HG03354 (cell line): ENCODE results near the gene DPYSL4.
"Not testable (repeated sequence)": the region's sequence is repeated elsewhere in the genome, so short reads cannot be mapped to it uniquely, and the experiment has no call there.

Experiments
- ATAC-seq: cut with Tn5 transposase; IDR thresholded peaks from one replicate; pipeline ENCODE4 v1.9.1; 2021; ENCODE audit warnings: mild to moderate bottlenecking; ENCODE audit not compliant: unreplicated experiment, poor library complexity, severe bottlenecking

DPYSL4 gene

GRCh38 chr10:132220061-132220460 is 33.3 kb downstream of the DPYSL4 start:
- no peak for ATAC-seq

- not testable (repeated sequence) for ATAC-seq
These were observed 34.2 kb downstream of the DPYSL4 start for GRCh38 chr10:132220996-132221395.

DNA sequence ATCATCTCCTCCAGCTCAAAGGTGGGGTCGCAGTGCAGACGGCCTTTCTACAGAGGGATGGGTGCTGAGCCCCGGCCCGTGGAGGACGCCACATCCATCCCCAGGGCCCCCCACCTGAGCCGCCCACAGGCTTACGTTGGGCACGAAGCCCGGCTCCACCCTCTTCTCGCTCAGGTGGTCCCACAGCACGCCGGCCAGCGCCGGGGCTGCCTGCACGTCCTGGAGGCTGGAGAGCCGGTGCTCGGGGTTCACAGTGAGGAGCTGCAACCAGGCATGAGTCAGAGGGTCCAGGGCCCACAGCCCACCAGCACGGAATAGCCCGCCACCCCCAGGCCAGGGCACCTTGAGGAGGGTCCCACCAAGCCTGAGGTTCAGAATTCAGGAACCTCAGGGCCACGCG is 36.0 kb downstream of the DPYSL4 start:
- no peak for ATAC-seq

DNA sequence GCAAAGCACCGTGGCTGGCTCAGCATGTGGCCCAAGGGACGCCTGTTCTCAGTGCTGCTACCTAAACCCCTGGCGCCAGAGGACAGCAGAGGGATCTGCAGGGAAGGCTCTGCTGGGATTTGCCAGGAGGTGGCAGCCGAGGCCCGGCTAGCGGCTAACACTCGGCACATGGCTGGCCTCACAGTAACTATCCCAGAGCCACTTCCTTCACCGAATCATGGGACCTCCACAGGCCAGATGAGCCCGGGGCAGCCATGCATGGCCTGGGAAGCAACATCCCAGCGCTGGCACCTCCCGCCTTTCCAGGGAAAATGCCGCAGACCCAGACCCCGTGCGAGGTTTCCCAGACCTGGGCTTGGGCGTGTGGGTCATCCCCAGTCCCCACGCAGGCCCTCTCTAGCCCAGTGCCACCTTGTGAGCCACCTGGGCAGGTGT is 36.4 kb downstream of the DPYSL4 start:
- ATAC-seq, result peak; percentile 95

GRCh38 chr10:132223611-132224342 is 37.0 kb downstream of the DPYSL4 start:
- no peak for ATAC-seq

GRCh38 chr10:132224343-132225072 is 37.8 kb downstream of the DPYSL4 start:
- ATAC-seq, result no peak

DNA sequence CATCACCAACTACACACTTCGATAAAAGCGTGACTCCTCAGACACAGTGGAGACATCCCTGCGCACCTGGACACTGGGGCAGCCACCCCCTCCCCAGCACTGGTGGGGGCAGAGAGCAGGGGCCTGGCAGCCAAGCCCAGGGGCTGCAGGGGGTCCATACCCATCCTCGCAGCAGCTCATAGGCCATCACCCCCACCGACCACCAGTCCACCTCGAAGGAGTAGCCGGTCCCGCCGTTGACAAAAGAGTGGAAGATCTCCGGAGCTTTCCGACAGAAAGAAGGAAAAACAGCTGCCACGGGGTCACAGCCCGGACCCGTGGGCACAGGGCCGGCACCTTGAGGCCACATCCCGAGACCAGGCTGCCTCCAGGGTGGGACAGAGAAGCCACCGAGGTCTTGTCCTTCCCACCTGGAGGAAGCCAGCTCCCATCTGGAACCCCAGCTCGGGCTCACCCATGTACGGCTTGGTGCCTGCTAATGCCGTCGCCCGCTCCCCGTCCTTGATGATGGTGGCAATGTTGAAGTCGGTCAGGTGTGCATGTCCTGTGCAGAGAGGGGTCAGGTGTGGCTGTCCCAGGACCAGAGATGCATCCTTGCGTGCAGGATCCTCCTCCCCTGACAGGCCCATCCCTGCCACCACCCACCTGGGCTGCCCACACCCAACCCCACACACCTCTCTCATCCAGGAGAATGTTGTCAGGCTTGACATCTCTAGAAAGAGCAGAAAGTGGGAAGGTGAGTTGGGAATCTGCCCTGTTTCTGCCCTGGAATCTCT is 38.5 kb downstream of the DPYSL4 start:
- ATAC-seq, result no peak

GRCh38 chr10:132225849-132226205 is 39.1 kb downstream of the DPYSL4 start:
- ATAC-seq, result no peak

DNA sequence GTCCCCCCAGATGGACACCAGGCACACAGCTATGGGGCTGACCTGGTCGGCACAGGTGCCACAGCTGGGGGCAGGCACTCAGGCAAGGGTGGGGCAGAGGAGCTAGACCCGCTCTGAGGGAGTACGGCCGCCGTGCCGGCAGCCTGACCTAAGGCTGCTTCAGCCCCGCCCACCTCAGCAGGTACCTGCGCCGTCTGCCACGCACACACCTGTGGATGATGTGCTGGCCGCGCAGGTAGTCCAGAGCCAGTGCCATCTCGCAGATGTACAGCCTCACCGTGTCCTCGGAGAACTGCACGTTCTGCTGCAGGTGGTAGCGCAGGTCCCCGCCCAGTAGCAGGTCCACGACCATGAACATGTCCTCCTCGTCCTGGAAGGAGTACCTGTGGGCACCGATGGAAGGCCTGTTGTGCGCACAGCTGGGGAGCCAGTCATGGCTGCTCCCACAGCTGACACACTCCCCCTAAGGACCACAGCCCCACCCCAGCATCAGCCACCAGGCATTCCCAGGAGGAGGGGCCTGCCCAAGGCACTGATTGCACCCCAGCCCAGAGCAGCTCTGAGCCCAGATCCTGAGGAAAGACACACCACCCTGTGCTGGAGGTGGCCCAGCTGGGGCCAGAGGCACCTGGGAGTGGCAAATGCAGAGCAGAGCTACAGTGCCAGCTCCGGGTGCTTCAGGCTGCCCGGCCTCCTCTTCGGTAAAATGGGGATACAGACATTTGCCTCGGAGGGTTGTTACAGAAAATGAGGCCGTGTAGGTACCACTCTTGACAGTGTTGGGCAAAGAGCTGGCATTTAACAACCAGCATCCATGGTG is 40.0 kb downstream of the DPYSL4 start:
- no peak for ATAC-seq

GRCh38 chr10:132227851-132228390 is 41.2 kb downstream of the DPYSL4 start:
- no peak for ATAC-seq

- no peak for ATAC-seq
These were observed 41.9 kb downstream of the DPYSL4 start for GRCh38 chr10:132228616-132229015.

DNA sequence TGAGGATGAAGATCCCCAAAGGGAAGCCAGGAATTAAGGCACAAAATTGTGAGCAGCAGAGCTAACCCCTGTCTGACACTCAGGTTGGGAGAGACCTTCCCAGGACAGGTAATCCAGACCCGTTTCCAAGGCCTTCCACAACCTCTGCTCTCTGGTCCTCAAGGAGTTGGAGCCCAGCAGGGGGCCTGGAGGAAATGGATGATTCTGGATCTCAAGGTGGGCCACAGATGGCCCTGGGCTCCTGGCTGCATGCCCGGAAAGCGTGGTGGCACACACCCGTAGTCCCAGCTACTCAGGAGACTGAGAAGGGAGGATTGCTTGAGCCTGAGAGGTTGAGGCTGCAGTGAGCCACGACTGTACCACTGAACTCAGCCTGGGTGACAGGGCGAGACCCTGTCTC is 42.3 kb downstream of the DPYSL4 start:
- ATAC-seq, result no peak

DNA sequence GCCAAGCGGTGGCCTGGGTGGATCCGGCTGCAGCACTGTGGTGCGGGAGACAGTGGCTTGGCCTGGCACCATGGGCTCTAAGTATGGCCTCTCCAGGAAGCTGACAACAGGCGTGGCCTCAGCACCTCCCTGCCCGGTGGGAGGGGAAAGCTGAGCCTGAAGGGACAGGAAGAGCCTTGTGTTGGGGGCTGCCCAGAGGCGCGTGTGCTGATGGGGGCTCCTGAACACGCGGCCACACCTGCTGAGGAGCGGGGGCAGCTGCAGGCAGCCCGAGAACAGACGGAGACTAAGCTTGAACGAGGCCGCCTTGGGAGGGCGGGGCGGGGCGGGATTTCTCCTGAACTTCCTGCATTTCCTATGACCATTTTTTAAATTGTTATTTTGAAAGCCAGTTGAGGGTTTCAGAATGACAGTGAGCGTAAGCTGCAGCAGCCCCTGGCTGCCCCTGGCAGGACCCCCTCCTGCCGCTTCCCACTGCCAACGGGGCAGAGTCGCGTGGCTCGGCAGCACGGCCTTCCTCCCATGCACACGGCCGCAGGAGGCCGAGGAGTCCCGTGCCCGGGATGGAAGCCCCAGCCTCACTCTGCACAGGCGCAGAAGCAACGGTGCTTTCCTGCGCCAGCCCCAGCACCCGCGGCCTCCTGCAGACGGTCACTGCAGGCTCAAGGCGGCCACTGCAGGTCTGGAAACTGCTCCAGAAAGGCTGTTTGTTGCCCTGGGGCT is 43.2 kb downstream of the DPYSL4 start:
- ATAC-seq, result peak; percentile 73

GRCh38 chr10:132230557-132231210 is 43.9 kb downstream of the DPYSL4 start:
- ATAC-seq, result no peak

DNA sequence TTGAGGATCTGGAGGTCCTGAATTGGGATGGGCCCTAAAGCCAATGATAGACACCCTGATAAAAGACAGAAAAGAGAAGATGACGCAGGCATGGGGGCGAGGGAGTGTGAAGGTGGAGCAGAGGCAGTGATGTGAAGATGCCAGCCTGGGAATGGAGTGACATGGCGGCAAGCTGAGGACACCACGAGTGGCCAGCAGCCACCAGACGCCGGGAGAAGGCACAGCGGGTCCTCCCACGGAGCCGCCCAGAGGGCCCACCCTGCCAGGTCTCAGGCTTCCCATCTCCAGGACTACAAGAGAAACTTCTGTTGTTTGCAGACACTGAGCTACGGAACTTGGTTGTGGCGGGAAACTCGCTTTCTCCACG is 44.9 kb downstream of the DPYSL4 start:
- no peak for ATAC-seq

- ATAC-seq, result no peak
These were observed 45.5 kb downstream of the DPYSL4 start for GRCh38 chr10:132232023-132232951.

GRCh38 chr10:132232981-132233380 is 46.2 kb downstream of the DPYSL4 start:
- no peak for ATAC-seq
